Neural progenitor cell (in vitro differentiated cells): ENCODE results near the gene SHD. TPM values are rescaled to one million over a fixed set of nuclear protein-coding genes. Genes with fewer than 3 reads are reported as not detected.

Source experiments
- DNase-seq: peaks from one replicate; pipeline ENCODE4 v3.0.0-alpha.2; 2016; ENCODE audit warnings: low spot score
- H2AFZ ChIP-seq: fragments of 200-600 bp; sonication (generic); replicated peaks from 2 replicates; pipeline ENCODE4 v1.6.1; 2016; ENCODE audit warnings: antibody characterized with exemption
- H3F3A ChIP-seq: fragments of 200-600 bp; sonication (generic); 2 replicates; pipeline ENCODE4 v1.6.1; 2016; ENCODE audit warnings: antibody characterized with exemption, low read depth
- H3K27ac ChIP-seq: fragments of 200-600 bp; sonication (generic); 2 replicates; pipeline ENCODE4 v1.5.1; 2016; ENCODE audit warnings: mild to moderate bottlenecking
- H3K27me3 ChIP-seq: fragments of 200-600 bp; sonication (generic); 2 replicates; pipeline ENCODE4 v1.6.1; 2016; ENCODE audit warnings: mild to moderate bottlenecking, moderate library complexity
- H3K36me3 ChIP-seq: fragments of 200-600 bp; sonication (generic); 2 replicates; pipeline ENCODE4 v1.5.1; 2016
- H3K4me1 ChIP-seq: fragments of 200-600 bp; sonication (generic); 2 replicates; pipeline ENCODE4 v1.6.1; 2016; ENCODE audit warnings: mixed run types
- H3K4me2 ChIP-seq: fragments of 200-600 bp; sonication (generic); 2 replicates; pipeline ENCODE4 v1.6.1; 2016
- H3K4me3 ChIP-seq: fragments of 200-600 bp; sonication (generic); 2 replicates; pipeline ENCODE4 v1.5.1; 2016
- H3K79me2 ChIP-seq: fragments of 200-600 bp; sonication (generic); 2 replicates; pipeline ENCODE4 v1.6.1; 2016; ENCODE audit warnings: low read depth
- H3K9ac ChIP-seq: fragments of 200-600 bp; sonication (generic); 2 replicates; pipeline ENCODE4 v1.6.1; 2016
- H3K9me3 ChIP-seq: fragments of 200-600 bp; sonication (generic); 2 replicates; pipeline ENCODE4 v1.5.1; 2016; ENCODE audit warnings: low read depth
- H4K20me1 ChIP-seq: fragments of 200-600 bp; sonication (generic); 2 replicates; pipeline ENCODE4 v1.6.1; 2016; ENCODE audit warnings: low read depth
- H3K27ac Mint-ChIP-seq: 3 replicates; pipeline ENCODE4 v1.8.0; 2021; ENCODE audit warnings: mixed read lengths
- H3K27me3 Mint-ChIP-seq: 2 replicates; pipeline ENCODE4 v1.8.0; 2022; ENCODE audit warnings: low read depth, mild to moderate bottlenecking, inconsistent platforms, moderate library complexity, mixed read lengths; ENCODE audit not compliant: insufficient read depth
- H3K36me3 Mint-ChIP-seq: 3 replicates; pipeline ENCODE4 v1.8.0; 2021; ENCODE audit warnings: mixed read lengths
- H3K4me1 Mint-ChIP-seq: 3 replicates; pipeline ENCODE4 v1.8.0; 2021; ENCODE audit warnings: mixed read lengths
- H3K4me3 Mint-ChIP-seq: 3 replicates; pipeline ENCODE4 v1.8.0; 2021; ENCODE audit warnings: mild to moderate bottlenecking, moderate library complexity, mixed read lengths
- H3K9me3 Mint-ChIP-seq: 3 replicates; pipeline ENCODE4 v1.8.0; 2020; ENCODE audit warnings: mixed read lengths
- EZH2 ChIP-seq: fragments of 200-600 bp; sonication (generic); IDR thresholded peaks from 2 replicates; pipeline ENCODE4 v1.6.1; 2017; ENCODE audit warnings: antibody characterized with exemption, mild to moderate bottlenecking, moderate library complexity
- EZH2phosphoT487 ChIP-seq: fragments of 200-600 bp; sonication (generic); IDR thresholded peaks from 2 replicates; pipeline ENCODE4 v1.6.1; 2017; ENCODE audit warnings: antibody characterized with exemption
- total RNA-seq: library from RNA; depleted of rRNA; stranded (reverse); fragments of >200 nt; gene quantifications from 2 replicates; pipeline ENCODE4 v1.2.3, GENCODE V29; 2015; ENCODE audit warnings: low replicate concordance
- TF ChIP-seq, protein P1 (sequence below): fragments of 200-600 bp; sonication (generic); IDR thresholded peaks from 2 replicates; pipeline ENCODE4 v1.5.1; 2017; ENCODE audit warnings: antibody characterized with exemption, mild to moderate bottlenecking

The SHD gene
- total RNA-seq, 1 donor from 2014 or later = not detected

DNA sequence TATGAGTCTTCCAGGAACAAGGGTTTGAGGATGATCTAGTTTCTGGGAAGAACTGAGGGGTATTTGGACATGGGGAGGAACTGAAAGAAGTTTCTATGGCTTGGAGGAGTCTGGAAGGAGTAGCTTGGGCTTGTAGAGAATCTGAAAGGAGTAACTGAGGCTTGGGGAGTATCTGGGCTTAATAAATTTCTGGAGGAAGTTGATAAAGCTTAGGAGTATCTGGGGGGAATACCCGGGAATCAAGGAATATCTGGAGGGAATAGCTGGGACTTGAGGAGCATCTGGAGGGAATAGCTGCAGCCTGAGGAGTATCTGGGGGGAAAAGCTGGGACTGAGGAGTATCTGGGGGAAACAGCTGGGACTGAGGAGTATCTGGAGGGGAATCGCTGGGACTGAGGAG lies 41.4 kb downstream of the SHD start:
- TF ChIP-seq, protein P1, sequence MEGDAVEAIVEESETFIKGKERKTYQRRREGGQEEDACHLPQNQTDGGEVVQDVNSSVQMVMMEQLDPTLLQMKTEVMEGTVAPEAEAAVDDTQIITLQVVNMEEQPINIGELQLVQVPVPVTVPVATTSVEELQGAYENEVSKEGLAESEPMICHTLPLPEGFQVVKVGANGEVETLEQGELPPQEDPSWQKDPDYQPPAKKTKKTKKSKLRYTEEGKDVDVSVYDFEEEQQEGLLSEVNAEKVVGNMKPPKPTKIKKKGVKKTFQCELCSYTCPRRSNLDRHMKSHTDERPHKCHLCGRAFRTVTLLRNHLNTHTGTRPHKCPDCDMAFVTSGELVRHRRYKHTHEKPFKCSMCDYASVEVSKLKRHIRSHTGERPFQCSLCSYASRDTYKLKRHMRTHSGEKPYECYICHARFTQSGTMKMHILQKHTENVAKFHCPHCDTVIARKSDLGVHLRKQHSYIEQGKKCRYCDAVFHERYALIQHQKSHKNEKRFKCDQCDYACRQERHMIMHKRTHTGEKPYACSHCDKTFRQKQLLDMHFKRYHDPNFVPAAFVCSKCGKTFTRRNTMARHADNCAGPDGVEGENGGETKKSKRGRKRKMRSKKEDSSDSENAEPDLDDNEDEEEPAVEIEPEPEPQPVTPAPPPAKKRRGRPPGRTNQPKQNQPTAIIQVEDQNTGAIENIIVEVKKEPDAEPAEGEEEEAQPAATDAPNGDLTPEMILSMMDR = no peak
- no peak for TF ChIP-seq EZH2
- TF ChIP-seq EZH2phosphoT487 = no peak
- DNase-seq = no peak
- H3K36me3 ChIP-seq = no peaks in the 10 kb centered on the region
- no peak overlapping the region for H3K4me2 ChIP-seq
- H3K4me3 Mint-ChIP-seq = no peak overlapping the region
- peaks cover 19% of the 10 kb centered on the region for H3K9me3 Mint-ChIP-seq
- H3K27ac Mint-ChIP-seq = no peak overlapping the region
- H3K27me3 Mint-ChIP-seq = peaks cover 11% of the 10 kb centered on the region
- no peak overlapping the region for H3K9ac ChIP-seq
- no peaks in the 10 kb centered on the region for H4K20me1 ChIP-seq
- no peak overlapping the region for H2AFZ ChIP-seq
- no peak overlapping the region for H3K27ac ChIP-seq
- H3K4me1 ChIP-seq = no peaks in the 10 kb centered on the region
- peaks cover 31% of the 10 kb centered on the region for H3K36me3 Mint-ChIP-seq
- H3K4me3 ChIP-seq = no peak overlapping the region
- H3F3A ChIP-seq = no peaks in the 10 kb centered on the region
- no peaks in the 10 kb centered on the region for H3K9me3 ChIP-seq
- H3K79me2 ChIP-seq = no peaks in the 10 kb centered on the region
- peaks cover 2% of the 10 kb centered on the region for H3K4me1 Mint-ChIP-seq
- H3K27me3 ChIP-seq = no peaks in the 10 kb centered on the region

DNA sequence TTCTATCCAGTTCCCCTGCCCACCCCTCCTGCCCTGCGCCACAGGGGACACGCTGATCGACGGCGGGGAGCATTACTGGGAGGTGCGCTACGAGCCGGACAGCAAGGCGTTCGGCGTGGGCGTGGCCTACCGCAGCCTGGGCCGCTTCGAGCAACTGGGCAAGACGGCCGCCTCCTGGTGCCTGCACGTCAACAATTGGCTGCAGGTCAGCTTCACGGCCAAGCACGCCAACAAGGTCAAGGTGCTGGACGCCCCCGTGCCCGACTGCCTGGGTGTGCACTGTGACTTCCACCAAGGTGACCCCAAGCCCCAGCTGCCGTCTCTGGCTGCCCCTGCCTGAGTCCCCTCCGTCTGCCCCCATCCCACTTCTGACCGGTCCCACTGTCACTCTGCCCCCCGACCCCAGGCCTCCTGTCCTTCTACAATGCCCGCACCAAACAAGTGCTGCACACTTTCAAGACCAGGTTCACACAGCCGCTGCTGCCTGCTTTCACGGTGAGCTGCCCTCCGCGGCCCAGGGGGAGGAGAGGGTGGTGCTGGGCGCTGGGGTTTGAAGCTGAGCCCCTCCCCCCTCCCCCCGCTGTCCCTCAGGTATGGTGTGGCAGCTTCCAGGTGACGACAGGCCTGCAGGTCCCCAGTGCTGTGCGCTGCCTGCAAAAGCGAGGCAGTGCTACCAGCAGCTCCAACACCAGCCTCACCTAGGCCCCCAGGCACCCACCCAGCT lies 44.0 kb downstream of the SHD start:
- H3K9me3 ChIP-seq = no peaks in the 10 kb centered on the region
- H3K27ac ChIP-seq = no peak overlapping the region
- H3K4me3 Mint-ChIP-seq = no peak overlapping the region
- no peak for DNase-seq
- no peak overlapping the region for H3K4me2 ChIP-seq
- H3K4me1 ChIP-seq = peaks cover 3% of the 10 kb centered on the region
- peaks cover 19% of the 10 kb centered on the region for H3K9me3 Mint-ChIP-seq
- peaks cover 21% of the 10 kb centered on the region for H3F3A ChIP-seq
- TF ChIP-seq, protein P1 = no peak
- TF ChIP-seq EZH2phosphoT487 (no peak), EZH2 (no peak)
- H3K4me1 Mint-ChIP-seq = peaks cover 19% of the 10 kb centered on the region
- H3K36me3 Mint-ChIP-seq = peaks cover 21% of the 10 kb centered on the region
- no peaks in the 10 kb centered on the region for H3K79me2 ChIP-seq
- H3K27me3 Mint-ChIP-seq = peaks cover 14% of the 10 kb centered on the region
- no peak overlapping the region for H3K9ac ChIP-seq
- H3K27me3 ChIP-seq = peaks cover 11% of the 10 kb centered on the region
- no peak overlapping the region for H2AFZ ChIP-seq
- H3K36me3 ChIP-seq = no peaks in the 10 kb centered on the region
- peaks cover 5% of the 10 kb centered on the region for H4K20me1 ChIP-seq
- no peak overlapping the region for H3K4me3 ChIP-seq
- no peak overlapping the region for H3K27ac Mint-ChIP-seq

DNA sequence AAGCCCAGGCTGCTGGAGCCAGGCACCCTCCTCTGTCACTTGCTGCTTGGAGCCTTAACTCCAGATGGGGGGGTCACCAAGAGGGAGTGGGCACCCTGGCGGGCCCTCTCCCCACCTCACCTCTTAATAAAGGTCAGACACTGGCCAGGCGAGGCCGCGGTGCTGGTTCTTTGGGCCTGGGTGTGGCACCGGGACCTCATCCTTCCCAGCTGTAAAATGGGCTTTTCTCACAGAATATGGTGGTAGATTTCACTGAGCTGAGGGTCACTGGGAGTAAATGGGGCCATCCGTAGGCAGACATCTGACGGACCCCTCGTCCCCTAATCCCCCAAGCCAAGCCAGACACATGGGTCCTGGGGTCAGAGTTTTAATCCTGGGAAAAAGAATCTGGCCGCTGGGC lies 44.6 kb downstream of the SHD start:
- H3F3A ChIP-seq = peaks cover 21% of the 10 kb centered on the region
- no peak overlapping the region for H3K9ac ChIP-seq
- no peaks in the 10 kb centered on the region for H3K9me3 ChIP-seq
- peaks cover 19% of the 10 kb centered on the region for H3K9me3 Mint-ChIP-seq
- H3K36me3 Mint-ChIP-seq = peaks cover 15% of the 10 kb centered on the region
- TF ChIP-seq, protein P1 = no peak
- no peak for TF ChIP-seq EZH2phosphoT487
- no peak for TF ChIP-seq EZH2
- H3K4me1 ChIP-seq = peaks cover 3% of the 10 kb centered on the region
- no peak overlapping the region for H3K27ac Mint-ChIP-seq
- no peak overlapping the region for H3K4me3 ChIP-seq
- H4K20me1 ChIP-seq = peaks cover 5% of the 10 kb centered on the region
- no peak overlapping the region for H3K4me2 ChIP-seq
- H3K27me3 Mint-ChIP-seq = peaks cover 17% of the 10 kb centered on the region
- no peak overlapping the region for H2AFZ ChIP-seq
- H3K4me1 Mint-ChIP-seq = peaks cover 19% of the 10 kb centered on the region
- no peaks in the 10 kb centered on the region for H3K36me3 ChIP-seq
- H3K4me3 Mint-ChIP-seq = no peak overlapping the region
- peaks cover 11% of the 10 kb centered on the region for H3K27me3 ChIP-seq
- H3K79me2 ChIP-seq = no peaks in the 10 kb centered on the region
- no peak overlapping the region for H3K27ac ChIP-seq
- DNase-seq = no peak
